SK-N-SH (cell line): Measurements from ENCODE around the gene ZNF722. TPM values are rescaled to one million over a fixed set of nuclear protein-coding genes. Genes with fewer than 3 reads are reported as not detected.

ENCODE experiments used
- CTCF ChIA-PET: fragments of 300-600, 350-600 bp; formaldehyde crosslinking; extraction: SDS; loops from one replicate; lab custom pipeline; 2021; lab: Yijun Ruan, JAX
- POLR2A ChIA-PET: fragments of 350-600 bp; sonication (Branson Sonifier 250); formaldehyde crosslinking; extraction: SDS; loops from one replicate; lab custom pipeline; 2020; ENCODE audit warnings: antibody characterized with exemption, inconsistent platforms; lab: Yijun Ruan, JAX
- DNase-seq: peaks from one replicate; pipeline ENCODE4 v3.0.0; 2012
- H2AFZ ChIP-seq: fragments of 200-600 bp; sonication (generic); 2 replicates; pipeline ENCODE4 v1.8.1; 2016; ENCODE audit warnings: antibody characterized with exemption, mild to moderate bottlenecking, low read depth
- H3F3A ChIP-seq: fragments of 200-600 bp; sonication (generic); replicated peaks from 2 replicates; pipeline ENCODE3; 2016; ENCODE audit warnings: antibody characterized with exemption, mild to moderate bottlenecking; ENCODE audit not compliant: insufficient read depth
- H3K27ac ChIP-seq, 2 experiments: fragments of 200-500 bp in 1 of 2; fragments of 200-600 bp in 1 of 2; sonication (Bioruptor generic) in 1 of 2; sonication (generic), shearing (Covaris generic) in 1 of 2; 2 replicates each; pipeline versions ENCODE4 v1.5.1 to v1.6.1; 2014 to 2016; ENCODE audit warnings: low read depth in 2 of 2, inconsistent platforms in 1 of 2, low read length in 1 of 2, mild to moderate bottlenecking in 1 of 2, mixed read lengths in 1 of 2
- H3K27me3 ChIP-seq: fragments of 200-600 bp; sonication (generic), shearing (Covaris generic); 2 replicates; pipeline ENCODE4 v1.6.1; 2016; ENCODE audit warnings: mixed run types; ENCODE audit not compliant: insufficient read depth
- H3K36me3 ChIP-seq, 2 experiments: fragments of 200-500 bp in 1 of 2; fragments of 200-600 bp in 1 of 2; sonication (Bioruptor generic) in 1 of 2; sonication (generic) in 1 of 2; replicated peaks in 1 of 2; 2 replicates each; pipeline versions ENCODE3 to v1.5.1; 2014 to 2016; ENCODE audit warnings: low read length in 1 of 2, mild to moderate bottlenecking in 1 of 2; ENCODE audit not compliant: insufficient read depth in 2 of 2, control insufficient read depth in 1 of 2
- H3K4me1 ChIP-seq, 2 experiments: fragments of 200-500 bp in 1 of 2; fragments of 200-600 bp in 1 of 2; sonication (Bioruptor generic) in 1 of 2; sonication (generic), shearing (Covaris generic) in 1 of 2; 2 replicates each; pipeline versions ENCODE4 v1.5.1 to v1.6.1; 2014 to 2016; ENCODE audit warnings: low read depth in 1 of 2, low read length in 1 of 2, mixed run types in 1 of 2; ENCODE audit not compliant: insufficient read depth in 2 of 2, control insufficient read depth in 1 of 2
- H3K4me2 ChIP-seq: fragments of 200-600 bp; sonication (generic), shearing (Covaris generic); 2 replicates; pipeline ENCODE4 v1.6.1; 2017; ENCODE audit warnings: mixed run types
- H3K4me3 ChIP-seq, 2 experiments: fragments of 200-500 bp in 1 of 2; fragments of 200-600 bp in 1 of 2; sonication (Bioruptor generic) in 1 of 2; sonication (generic), shearing (Covaris generic) in 1 of 2; 2 replicates each; pipeline versions ENCODE4 v1.5.1 to v1.8.1; 2014 to 2016; ENCODE audit warnings: low read depth in 2 of 2, inconsistent platforms in 1 of 2, low read length in 1 of 2, mild to moderate bottlenecking in 1 of 2, mixed read lengths in 1 of 2, moderate library complexity in 1 of 2
- H3K79me2 ChIP-seq: fragments of 200-600 bp; sonication (generic); 2 replicates; pipeline ENCODE4 v1.8.1; 2017; ENCODE audit warnings: mild to moderate bottlenecking; ENCODE audit not compliant: insufficient read depth
- H3K9ac ChIP-seq: fragments of 200-600 bp; sonication (generic); 2 replicates; pipeline ENCODE4 v1.6.1; 2017; ENCODE audit warnings: mixed run types
- H3K9me2 ChIP-seq: fragments of 200-600 bp; sonication (generic); 2 replicates; pipeline ENCODE4 v1.6.1; 2017; ENCODE audit warnings: mixed run types
- H3K9me3 ChIP-seq: fragments of 200-600 bp; sonication (generic); 2 replicates; pipeline ENCODE4 v1.6.1; 2017; ENCODE audit warnings: mixed run types, mild to moderate bottlenecking, moderate library complexity
- H4K20me1 ChIP-seq: fragments of 200-600 bp; sonication (generic); 2 replicates; pipeline ENCODE4 v1.6.1; 2017; ENCODE audit warnings: mild to moderate bottlenecking, mixed run types; ENCODE audit not compliant: insufficient read depth
- CHD2 ChIP-seq: fragments of 150-350 bp; IDR thresholded peaks from 2 replicates; pipeline ENCODE4 v1.6.1; 2018; ENCODE audit warnings: low read length; ENCODE audit not compliant: partially characterized antibody
- ELF1 ChIP-seq: IDR thresholded peaks from 2 replicates; pipeline ENCODE4 v1.4.0; 2012
- EP300 ChIP-seq, 2 experiments: IDR thresholded peaks; 2 replicates each; pipeline versions ENCODE4 v1.4.0 to v1.6.1; 2012; ENCODE audit warnings: borderline replicate concordance in 1 of 2, low read depth in 1 of 2, low read length in 1 of 2
- FOXJ3 ChIP-seq: sonication (generic); formaldehyde crosslinking; IDR thresholded peaks from 2 replicates; pipeline ENCODE4 v1.5.1; 2020; ENCODE audit warnings: mild to moderate bottlenecking, missing genetic modification reagents
- FOXM1 ChIP-seq: IDR thresholded peaks from 2 replicates; pipeline ENCODE4 v1.4.0; 2012; ENCODE audit warnings: low read depth, mild to moderate bottlenecking
- GABPA ChIP-seq: IDR thresholded peaks from 2 replicates; pipeline ENCODE4 v1.4.0; 2012; ENCODE audit warnings: low read depth, mild to moderate bottlenecking
- GATA2 ChIP-seq: sonication (generic); formaldehyde crosslinking; IDR thresholded peaks from 2 replicates; pipeline ENCODE4 v1.5.0; 2020; ENCODE audit warnings: mild to moderate bottlenecking, missing genetic modification reagents
- JUND ChIP-seq: IDR thresholded peaks from 2 replicates; pipeline ENCODE4 v1.4.0; 2012
- MAX ChIP-seq: IDR thresholded peaks from 2 replicates; pipeline ENCODE4 v1.4.0; 2012; ENCODE audit warnings: low read depth
- MEF2A ChIP-seq: IDR thresholded peaks from 2 replicates; pipeline ENCODE4 v1.4.0; 2012; ENCODE audit warnings: low read depth, borderline replicate concordance
- NFIC ChIP-seq: IDR thresholded peaks from 2 replicates; pipeline ENCODE4 v1.4.0; 2012; ENCODE audit warnings: borderline replicate concordance
- NRF1 ChIP-seq: IDR thresholded peaks from 2 replicates; pipeline ENCODE4 v1.6.1; 2012; ENCODE audit warnings: low read depth, mild to moderate bottlenecking, low read length
- POLR2AphosphoS5 ChIP-seq: IDR thresholded peaks from 2 replicates; pipeline ENCODE4 v1.6.1; 2012; ENCODE audit warnings: low read depth, low read length
- RAD21 ChIP-seq: IDR thresholded peaks from 2 replicates; pipeline ENCODE4 v1.6.1; 2012; ENCODE audit warnings: mild to moderate bottlenecking, low read length
- RCOR1 ChIP-seq: fragments of 150-350 bp; IDR thresholded peaks from 2 replicates; pipeline ENCODE4 v1.6.1; 2017; ENCODE audit warnings: antibody characterized with exemption, low read length
- RFX5 ChIP-seq: IDR thresholded peaks from 2 replicates; pipeline ENCODE4 v1.6.1; 2012; ENCODE audit warnings: mild to moderate bottlenecking, improper control_type of control experiment, low read length
- SIN3A ChIP-seq: IDR thresholded peaks from 2 replicates; pipeline ENCODE4 v1.6.1; 2012; ENCODE audit warnings: low read depth, mild to moderate bottlenecking, low read length, moderate library complexity, borderline replicate concordance
- SMC3 ChIP-seq: IDR thresholded peaks from 2 replicates; pipeline ENCODE4 v1.6.1; 2012; ENCODE audit warnings: low read depth, low read length, improper control_type of control experiment
- TAF1 ChIP-seq: IDR thresholded peaks from 2 replicates; pipeline ENCODE4 v1.6.1; 2012; ENCODE audit warnings: low read depth, mild to moderate bottlenecking, low read length, moderate library complexity, borderline replicate concordance
- TCF12 ChIP-seq: IDR thresholded peaks from 2 replicates; pipeline ENCODE4 v1.4.0; 2012
- TEAD4 ChIP-seq: IDR thresholded peaks from 2 replicates; pipeline ENCODE4 v1.4.0; 2012; ENCODE audit warnings: mild to moderate bottlenecking, borderline replicate concordance; ENCODE audit not compliant: insufficient read depth
- USF1 ChIP-seq: IDR thresholded peaks from 2 replicates; pipeline ENCODE4 v1.4.0; 2012; ENCODE audit warnings: low read depth, borderline replicate concordance
- YY1 ChIP-seq: IDR thresholded peaks from 2 replicates; pipeline ENCODE4 v1.4.0; 2012; ENCODE audit warnings: low read depth, mild to moderate bottlenecking
- WGBS: methylation state at CpG from one replicate; pipeline ENCODE4 v1.1.6; 2017; ENCODE audit warnings: low lambda C conversion rate; 5-methylcytosine and 5-hydroxymethylcytosine counted together
- polyA plus RNA-seq, 3 experiments: library from polyadenylated mRNA; depleted of rRNA; stranded (reverse); fragments of >200 nt; gene quantifications; 2 replicates each; pipeline ENCODE4 v1.2.3, GENCODE V29; 2012

The ZNF722 gene
- polyA plus RNA-seq, 1 of the 3 experiments (the other 2 are of a cell fraction) = not detected

GRCh38 chr7:64035388-64035787, 36.7 kb downstream of the ZNF722 start:
- H3K9me3 ChIP-seq = peaks cover 14% of the 10 kb centered on the region; the same call in 1 of the 2 replicates
- H3F3A ChIP-seq = no peaks in the 10 kb centered on the region
- no peaks in the 10 kb centered on the region for H3K27me3 ChIP-seq
- no peaks in the 10 kb centered on the region for H4K20me1 ChIP-seq
- ChIA-PET POLR2A (no interaction called here), CTCF (no interaction called here)
- no peak overlapping the region for H3K9ac ChIP-seq
- no peaks in the 10 kb centered on the region for H3K9me2 ChIP-seq
- H3K36me3 ChIP-seq = no peaks in the 10 kb centered on the region
- no peak overlapping the region for H3K4me3 ChIP-seq
- no peaks in the 10 kb centered on the region for H3K4me1 ChIP-seq
- 2% methylated on average over 3 of the region's 3 CpGs for WGBS
- no peaks in the 10 kb centered on the region for H3K79me2 ChIP-seq
- no peak for TF ChIP-seq YY1
- no peak for TF ChIP-seq MEF2A
- TF ChIP-seq EP300 (IDR thresholded peaks at IDR 0.05; ENCODE audit: borderline replicate concordance in 1 of 2, low read depth in 1 of 2, low read length in 1 of 2) = no peak
- no peak for TF ChIP-seq TCF12
- DNase-seq = no peak
- H3K27ac ChIP-seq = no peak overlapping the region
- no peak overlapping the region for H2AFZ ChIP-seq
- H3K4me2 ChIP-seq = no peak overlapping the region

- H4K20me1 ChIP-seq = no peaks in the 10 kb centered on the region
- WGBS = 29% methylated on average over 21 of the region's 21 CpGs
- no peak overlapping the region for H3K9ac ChIP-seq
- H3K36me3 ChIP-seq = no peaks in the 10 kb centered on the region
- no peak for DNase-seq
- H3K27me3 ChIP-seq = no peaks in the 10 kb centered on the region
- H3K4me1 ChIP-seq = no peaks in the 10 kb centered on the region
- no peaks in the 10 kb centered on the region for H3K79me2 ChIP-seq
- no peak overlapping the region for H3K4me3 ChIP-seq
- TF ChIP-seq YY1 (no peak), RCOR1 (no peak), CHD2 (no peak), POLR2AphosphoS5 (no peak), GABPA (no peak), NFIC (no peak), SIN3A (no peak), SMC3 (no peak), FOXM1 (no peak), GATA2 (no peak), NRF1 (no peak)
- no peaks in the 10 kb centered on the region for H3F3A ChIP-seq
- POLR2A ChIA-PET = no interaction called here
- H3K4me2 ChIP-seq = no peak overlapping the region
- no peak overlapping the region for H3K27ac ChIP-seq
- CTCF ChIA-PET = no interaction called here
- no peak overlapping the region for H2AFZ ChIP-seq
- H3K9me2 ChIP-seq = no peaks in the 10 kb centered on the region
- peaks cover 14% of the 10 kb centered on the region; the same call in 1 of the 2 replicates for H3K9me3 ChIP-seq
Measured at GRCh38 chr7:64037095-64037494, 38.4 kb downstream of the ZNF722 start.

- Histone ChIP-seq H3K36me3 (no peaks in the 10 kb centered on the region), H3K79me2 (no peaks in the 10 kb centered on the region), H3K27me3 (no peaks in the 10 kb centered on the region), H2AFZ (no peak within 1 kb of the TSS), H3K27ac (peak within 1 kb of the TSS in 1 of 2 experiments; percentile 65; a peak in 2 of 4 replicates), H3K4me1 (no peaks in the 10 kb centered on the region; a peak in 1 of 4 replicates), H3K9ac (no peak within 1 kb of the TSS), H3K4me3 (peak within 1 kb of the TSS in 1 of 2 experiments; percentile 30; a peak in 2 of 4 replicates), H3K9me2 (peaks cover 7% of the 10 kb centered on the region; the same call in 1 of the 2 replicates), H4K20me1 (no peaks in the 10 kb centered on the region), H3K9me3 (peaks cover 11% of the 10 kb centered on the region), H3K4me2 (no peak within 1 kb of the TSS), H3F3A (no peaks in the 10 kb centered on the region)
- 4% methylated on average over 33 of the region's 33 CpGs for WGBS
- DNase-seq = peak; percentile 67
- ChIA-PET CTCF (no interaction called here), POLR2A (no interaction called here)
- TF ChIP-seq ELF1 (no peak), CHD2 (no peak), JUND (no peak), SIN3A (no peak), RAD21 (no peak), POLR2AphosphoS5 (no peak), FOXM1 (no peak), FOXJ3 (CRISPR knock-in tag) (no peak), TEAD4 (no peak), NRF1 (no peak), MAX (no peak), YY1 (no peak), MEF2A (no peak), RFX5 (no peak), USF1 (no peak), RCOR1 (no peak), TAF1 (no peak), NFIC (no peak)
Measured at GRCh38 chr7:64045301-64046040, 46.8 kb downstream of the ZNF722 start, which contains the start of gene ZNF727. TSS of gene ZNF727 (plus strand) at chr7:64045434. CDS start at chr7:64045622, 188 bp downstream.
